MCF 10A (cell line): ENCODE results near the gene RSPH9. TPM values are rescaled to one million over a fixed set of nuclear protein-coding genes. Genes with fewer than 3 reads are reported as not detected.

Source experiments
- BruUV-seq: library from RNA; stranded (reverse); fragments of 400-500 nt; replicated peaks from 2 replicates; lab custom pipeline; 2021; lab: Mats Ljungman, UMichigan
- CTCF ChIA-PET: fragments of 300-600 bp; sonication (Branson Sonifier 250); formaldehyde crosslinking; extraction: SDS; loops from one replicate; lab custom pipeline; 2021; ENCODE audit warnings: antibody characterized with exemption, inconsistent platforms; lab: Yijun Ruan, JAX
- POLR2A ChIA-PET: fragments of 300-600, 350-650 bp; sonication (Branson Sonifier 250); formaldehyde crosslinking; extraction: SDS; loops from one replicate; lab custom pipeline; 2020; ENCODE audit warnings: antibody characterized with exemption, inconsistent platforms; lab: Yijun Ruan, JAX
- DNase-seq: peaks from one replicate; pipeline ENCODE4 v3.0.0-alpha.2; 2018; ENCODE audit not compliant: unreplicated experiment
- H3K27ac Mint-ChIP-seq: one replicate; pipeline ENCODE4 v1.8.0; 2022; ENCODE audit warnings: mild to moderate bottlenecking, low read depth, mixed read lengths; ENCODE audit not compliant: unreplicated experiment
- H3K27me3 Mint-ChIP-seq: one replicate; pipeline ENCODE4 v1.8.0; 2022; ENCODE audit warnings: mixed read lengths; ENCODE audit not compliant: insufficient read depth, unreplicated experiment
- H3K36me3 Mint-ChIP-seq: one replicate; pipeline ENCODE4 v1.8.0; 2022; ENCODE audit warnings: mild to moderate bottlenecking, moderate library complexity, mixed read lengths; ENCODE audit not compliant: insufficient read depth, unreplicated experiment
- H3K4me1 Mint-ChIP-seq: one replicate; pipeline ENCODE4 v1.8.0; 2022; ENCODE audit warnings: mixed read lengths; ENCODE audit not compliant: insufficient read depth, unreplicated experiment
- H3K4me3 Mint-ChIP-seq: one replicate; pipeline ENCODE4 v1.8.0; 2022; ENCODE audit warnings: mild to moderate bottlenecking, moderate library complexity, mixed read lengths; ENCODE audit not compliant: unreplicated experiment
- H3K9me3 Mint-ChIP-seq: one replicate; pipeline ENCODE4 v1.8.0; 2022; ENCODE audit warnings: mixed read lengths; ENCODE audit not compliant: unreplicated experiment
- intact Hi-C: fragments of 100-400 bp; cut with micrococcal nuclease; formaldehyde crosslinking; loops from 2 replicates; pipeline ENCODE4 v1.14.1; 2022
- total RNA-seq: library from RNA; stranded (reverse); gene quantifications from 2 replicates; pipeline ENCODE4 v1.2.3, GENCODE V29; 2022
- TF ChIP-seq, protein P1 (sequence below): fragments of 200-600 bp; IDR thresholded peaks from one replicate; pipeline ENCODE4 v1.8.0; 2022; ENCODE audit warnings: antibody characterized with exemption, mild to moderate bottlenecking; ENCODE audit not compliant: unreplicated experiment

The RSPH9 gene
- total RNA-seq, 1 experiment from 2014 or later = not detected

DNA sequence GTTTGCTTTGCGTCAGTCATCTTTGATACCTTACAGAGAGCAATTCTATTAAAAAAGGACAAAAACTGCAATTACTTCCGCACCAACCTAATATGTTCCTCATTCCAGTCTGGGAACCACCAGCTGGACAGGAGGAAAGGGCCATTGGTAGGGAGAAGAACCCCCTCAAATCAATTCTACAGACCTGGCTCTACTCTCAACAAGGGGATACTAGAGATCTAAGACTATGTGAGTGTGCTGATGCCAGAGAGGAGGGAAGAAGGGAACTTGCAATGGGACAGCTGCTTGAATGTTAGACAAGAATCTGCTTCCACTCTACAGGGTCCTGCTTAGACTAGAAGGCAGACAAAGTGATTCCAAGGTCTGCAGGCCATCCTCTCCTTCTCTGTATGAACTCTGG, 29.5 kb downstream of the RSPH9 start:
- TF ChIP-seq, protein P1, sequence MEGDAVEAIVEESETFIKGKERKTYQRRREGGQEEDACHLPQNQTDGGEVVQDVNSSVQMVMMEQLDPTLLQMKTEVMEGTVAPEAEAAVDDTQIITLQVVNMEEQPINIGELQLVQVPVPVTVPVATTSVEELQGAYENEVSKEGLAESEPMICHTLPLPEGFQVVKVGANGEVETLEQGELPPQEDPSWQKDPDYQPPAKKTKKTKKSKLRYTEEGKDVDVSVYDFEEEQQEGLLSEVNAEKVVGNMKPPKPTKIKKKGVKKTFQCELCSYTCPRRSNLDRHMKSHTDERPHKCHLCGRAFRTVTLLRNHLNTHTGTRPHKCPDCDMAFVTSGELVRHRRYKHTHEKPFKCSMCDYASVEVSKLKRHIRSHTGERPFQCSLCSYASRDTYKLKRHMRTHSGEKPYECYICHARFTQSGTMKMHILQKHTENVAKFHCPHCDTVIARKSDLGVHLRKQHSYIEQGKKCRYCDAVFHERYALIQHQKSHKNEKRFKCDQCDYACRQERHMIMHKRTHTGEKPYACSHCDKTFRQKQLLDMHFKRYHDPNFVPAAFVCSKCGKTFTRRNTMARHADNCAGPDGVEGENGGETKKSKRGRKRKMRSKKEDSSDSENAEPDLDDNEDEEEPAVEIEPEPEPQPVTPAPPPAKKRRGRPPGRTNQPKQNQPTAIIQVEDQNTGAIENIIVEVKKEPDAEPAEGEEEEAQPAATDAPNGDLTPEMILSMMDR = no peak
- DNase-seq = no peak
- no peak overlapping the region for H3K4me3 Mint-ChIP-seq
- no peaks in the 10 kb centered on the region for H3K4me1 Mint-ChIP-seq
- POLR2A ChIA-PET = interaction anchor here (1.1 to 1.3 kb wide), 3 partner anchors 13 to 97 kb away, joined by 3 to 5 read pairs (median 3); partner anchors contain the start of gene MRPS18A
- H3K36me3 Mint-ChIP-seq = peaks cover 41% of the 10 kb centered on the region
- H3K27me3 Mint-ChIP-seq = no peaks in the 10 kb centered on the region
- intact Hi-C loops = no loop called here
- no peaks in the 10 kb centered on the region for H3K9me3 Mint-ChIP-seq
- CTCF ChIA-PET = no interaction called here
- BruUV-seq = no TSS peak
- no peak overlapping the region for H3K27ac Mint-ChIP-seq

DNA sequence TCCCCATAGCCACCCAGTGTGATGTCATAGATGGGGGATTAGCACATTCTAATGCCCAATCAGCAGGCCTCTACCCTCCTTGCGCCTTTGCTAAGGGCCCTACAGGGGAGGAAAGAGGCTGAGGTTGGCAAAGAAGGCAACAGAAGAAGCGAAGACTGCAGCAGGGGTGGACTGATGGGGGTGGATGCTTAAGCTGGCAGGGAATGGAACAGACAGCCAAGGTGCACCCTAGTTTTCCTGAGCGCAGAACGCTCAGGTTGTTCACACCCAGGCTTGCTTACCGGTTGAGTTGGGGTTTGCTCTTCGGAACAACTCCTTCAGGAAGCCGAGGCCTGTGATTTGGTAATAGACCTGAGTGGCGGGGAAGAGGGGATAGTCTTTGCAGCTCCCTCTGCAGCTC, 30.1 kb downstream of the RSPH9 start:
- CTCF ChIA-PET = no interaction called here
- intact Hi-C loops = no loop called here
- TF ChIP-seq, protein P1 = no peak
- no peaks in the 10 kb centered on the region for H3K4me1 Mint-ChIP-seq
- POLR2A ChIA-PET = interaction anchor here (1.3 kb wide), 2 partner anchors 13 to 47 kb away, joined by 3 to 5 read pairs; partner anchors contain the start of gene MRPS18A
- no peak overlapping the region for H3K27ac Mint-ChIP-seq
- no peak for DNase-seq
- H3K36me3 Mint-ChIP-seq = peaks cover 44% of the 10 kb centered on the region
- H3K27me3 Mint-ChIP-seq = no peaks in the 10 kb centered on the region
- no TSS peak for BruUV-seq
- no peaks in the 10 kb centered on the region for H3K9me3 Mint-ChIP-seq
- no peak overlapping the region for H3K4me3 Mint-ChIP-seq

DNA sequence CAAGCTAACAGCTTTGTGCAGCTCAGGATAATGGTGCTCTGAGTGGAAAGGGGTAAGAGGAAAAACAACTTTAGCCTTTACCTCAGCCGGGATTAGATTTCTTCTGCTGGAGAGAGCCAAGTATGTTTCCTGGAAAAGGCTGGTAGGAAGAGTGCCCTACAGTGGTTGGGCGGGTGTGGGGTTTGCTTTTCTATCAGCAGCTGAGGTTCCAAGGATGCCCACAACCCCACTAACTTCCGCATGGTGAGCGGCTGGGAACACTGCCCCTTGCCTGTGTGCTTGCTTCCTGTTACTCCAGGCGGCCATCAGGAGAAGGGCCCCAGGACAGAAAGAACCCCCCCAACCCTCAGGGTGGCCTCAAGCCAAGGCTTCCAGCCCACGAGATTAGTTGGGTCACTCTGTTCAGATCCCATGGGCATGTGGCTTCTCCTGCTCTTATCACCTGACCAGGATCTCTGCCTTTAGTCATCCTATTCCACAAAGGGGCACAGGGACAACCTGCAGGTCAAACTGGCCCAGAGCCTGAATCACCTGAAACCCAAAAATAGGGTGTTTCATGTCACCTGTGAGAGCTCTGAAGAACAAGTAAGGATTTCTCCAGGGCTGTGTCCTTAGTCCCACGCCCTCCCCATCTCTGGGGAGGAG, 32.2 kb downstream of the RSPH9 start:
- no peak overlapping the region for H3K27ac Mint-ChIP-seq
- no peak overlapping the region for H3K4me3 Mint-ChIP-seq
- DNase-seq = no peak
- CTCF ChIA-PET = interaction anchor here (0.6 to 1.8 kb wide), 5 partner anchors 9 to 342 kb away, joined by 3 to 7 read pairs (median 5); no protein-coding TSS in a partner anchor
- intact Hi-C loops = no loop called here
- H3K27me3 Mint-ChIP-seq = no peaks in the 10 kb centered on the region
- POLR2A ChIA-PET = no interaction called here
- BruUV-seq = no TSS peak
- no peaks in the 10 kb centered on the region for H3K4me1 Mint-ChIP-seq
- no peaks in the 10 kb centered on the region for H3K9me3 Mint-ChIP-seq
- TF ChIP-seq, protein P1 = no peak
- H3K36me3 Mint-ChIP-seq = peaks cover 37% of the 10 kb centered on the region

DNA sequence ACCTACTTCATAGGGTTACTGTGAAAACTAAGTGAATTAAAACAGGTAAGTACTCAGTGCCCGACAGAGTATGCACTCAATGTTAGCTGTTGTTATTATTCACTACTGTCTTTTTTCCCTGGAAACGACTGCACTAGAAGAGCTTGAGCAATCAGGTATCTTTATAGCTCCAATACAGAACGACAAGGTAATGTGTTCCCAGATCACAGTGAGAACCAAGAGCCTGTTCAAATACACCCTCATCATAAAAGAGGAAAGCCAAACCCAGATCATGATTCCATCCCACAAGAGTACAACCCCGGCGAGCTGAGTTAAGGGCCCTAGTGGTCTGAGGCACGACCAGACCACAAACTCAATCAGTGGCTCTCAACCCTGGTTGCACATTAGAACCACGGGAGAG, 32.9 kb downstream of the RSPH9 start:
- H3K36me3 Mint-ChIP-seq = peaks cover 32% of the 10 kb centered on the region
- ChIA-PET POLR2A (no interaction called here), CTCF (interaction anchor here (0.7 to 2.3 kb wide), 5 partner anchors 8 to 343 kb away, joined by 3 to 8 read pairs (median 5); no protein-coding TSS in a partner anchor)
- no peak overlapping the region for H3K27ac Mint-ChIP-seq
- no peak overlapping the region for H3K4me3 Mint-ChIP-seq
- DNase-seq = no peak
- no peaks in the 10 kb centered on the region for H3K9me3 Mint-ChIP-seq
- no TSS peak for BruUV-seq
- H3K27me3 Mint-ChIP-seq = no peaks in the 10 kb centered on the region
- no peaks in the 10 kb centered on the region for H3K4me1 Mint-ChIP-seq
- intact Hi-C loops = no loop called here
- TF ChIP-seq, protein P1 = no peak
